A549 (cell line): ENCODE measurements around the gene DOCK6.

ENCODE experiments used
- CEBPB ChIP-seq, 2 experiments: fragments of >200 bp in 1 of 2; sonication (Bioruptor Twin) in 1 of 2; formaldehyde crosslinking in 1 of 2; IDR thresholded peaks; 2 replicates each; pipeline ENCODE4 v1.6.1; 2012 to 2016
- CHD2 ChIP-seq: fragments of 150-350 bp; IDR thresholded peaks from 2 replicates; pipeline ENCODE4 v1.6.1; 2014; ENCODE audit warnings: low read length; ENCODE audit not compliant: partially characterized antibody
- CTCF ChIP-seq: fragments of >200 bp; sonication (Bioruptor Twin); formaldehyde crosslinking; IDR thresholded peaks from 3 replicates; pipeline ENCODE4 v1.5.1; 2016
- EP300 ChIP-seq, 2 experiments: fragments of >200 bp; sonication (Bioruptor Twin); formaldehyde crosslinking; IDR thresholded peaks; 2 replicates in 1 of 2; 3 replicates in 1 of 2; pipeline ENCODE4 v1.6.1; 2016 to 2017
- FOSB ChIP-seq: fragments of 250-450 bp; sonication (Bioruptor Pico); IDR thresholded peaks from 2 replicates; pipeline ENCODE4 v1.5.0; 2020; ENCODE audit warnings: mild to moderate bottlenecking, moderate library complexity
- JUNB ChIP-seq: fragments of >200 bp; sonication (Bioruptor Twin); formaldehyde crosslinking; IDR thresholded peaks from 2 replicates; pipeline ENCODE4 v1.6.1; 2016
- MAFK ChIP-seq: fragments of 450-650 bp; IDR thresholded peaks from 2 replicates; pipeline ENCODE4 v1.6.1; 2014; ENCODE audit not compliant: partially characterized antibody
- MAX ChIP-seq: IDR thresholded peaks from 2 replicates; pipeline ENCODE4 v1.6.1; 2012
- MAZ ChIP-seq: fragments of 150-350 bp; IDR thresholded peaks from 2 replicates; pipeline ENCODE4 v1.6.1; 2014; ENCODE audit warnings: antibody characterized with exemption, low read depth, low read length, borderline replicate concordance
- MYC ChIP-seq: IDR thresholded peaks from 2 replicates; pipeline ENCODE4 v1.6.1; 2012; ENCODE audit warnings: mild to moderate bottlenecking, inconsistent platforms, low read length, improper control_type of control experiment, borderline replicate concordance
- POLR2A ChIP-seq: IDR thresholded peaks from 2 replicates; pipeline ENCODE4 v1.6.1; 2012; ENCODE audit warnings: mild to moderate bottlenecking, low read length
- RAD21 ChIP-seq, 2 experiments: fragments of >200 bp in 1 of 2; sonication (Bioruptor Twin) in 1 of 2; formaldehyde crosslinking in 1 of 2; IDR thresholded peaks in 1 of 2; conservative IDR thresholded peaks in 1 of 2; 2 replicates in 1 of 2; 3 replicates in 1 of 2; pipeline ENCODE4 v1.6.1; 2012 to 2018; ENCODE audit warnings: inconsistent platforms in 1 of 2
- USF2 ChIP-seq: fragments of 450-650 bp; IDR thresholded peaks from 2 replicates; pipeline ENCODE4 v1.6.1; 2014; ENCODE audit warnings: antibody characterized with exemption

- no peak for TF ChIP-seq CTCF
- TF ChIP-seq USF2, result no peak
- TF ChIP-seq CHD2, result no peak
- no peak for TF ChIP-seq FOSB
- TF ChIP-seq POLR2A, result no peak
- no peak for TF ChIP-seq MAZ
- TF ChIP-seq MAX, result no peak
- no peak for TF ChIP-seq MAFK
- TF ChIP-seq RAD21 (conservative IDR thresholded peaks at IDR 0.05 in 1 of 2, IDR thresholded peaks at IDR 0.05 in 1 of 2), result no peak
- TF ChIP-seq MYC, result no peak
- TF ChIP-seq JUNB, result no peak
- no peak for TF ChIP-seq CEBPB (IDR thresholded peaks at IDR 0.05)
- no peak for TF ChIP-seq EP300 (IDR thresholded peaks at IDR 0.05)
Observed at GRCh38 chr19:11278670-11279069, 16.3 kb upstream of the DOCK6 start.
